ENCODE data around the gene KMT5B.

The KMT5B gene

GRCh38 chr11:68153742-68154141, 59.4 kb downstream of the KMT5B start:
- no peak for DNase-seq
- in situ Hi-C loops (cut with HindIII; ENCODE audit: low pct_ligation_motif_present, low pct_unique_long_range_greater_than_20kb, low sequenced_read_pairs), result no loop called here

GRCh38 chr11:68150037-68150436, 63.1 kb downstream of the KMT5B start:
- in situ Hi-C loops (cut with HindIII; ENCODE audit: low pct_ligation_motif_present, low pct_unique_long_range_greater_than_20kb, low sequenced_read_pairs), result no loop called here
- DNase-seq, result no peak

DNA sequence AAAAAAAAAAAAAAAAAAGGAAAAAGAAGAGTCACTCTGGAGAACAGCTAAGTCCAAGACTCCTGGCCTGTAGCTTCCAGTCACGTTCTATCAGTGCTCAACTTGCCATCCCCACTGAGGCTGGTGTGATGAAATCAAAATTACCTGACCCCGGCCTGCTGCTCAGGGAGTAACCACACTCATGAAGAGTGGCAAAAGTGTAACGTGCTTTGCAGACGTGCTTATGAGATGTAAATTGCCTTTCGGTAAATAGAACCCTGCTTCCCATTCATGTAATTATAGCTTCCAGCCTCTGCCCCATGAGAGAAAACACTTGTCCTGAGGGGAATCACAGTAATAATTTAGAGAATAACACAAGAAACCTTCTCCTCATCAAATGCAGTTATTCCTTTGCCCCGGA, 63.7 kb downstream of the KMT5B start:
- no peak for DNase-seq
- in situ Hi-C loops (cut with HindIII; ENCODE audit: low pct_ligation_motif_present, low pct_unique_long_range_greater_than_20kb, low sequenced_read_pairs), result no loop called here

- in situ Hi-C loops (cut with HindIII; ENCODE audit: low pct_ligation_motif_present, low pct_unique_long_range_greater_than_20kb, low sequenced_read_pairs), result no loop called here
- no peak for DNase-seq
These were observed 64.2 kb downstream of the KMT5B start for GRCh38 chr11:68148879-68149278.

DNA sequence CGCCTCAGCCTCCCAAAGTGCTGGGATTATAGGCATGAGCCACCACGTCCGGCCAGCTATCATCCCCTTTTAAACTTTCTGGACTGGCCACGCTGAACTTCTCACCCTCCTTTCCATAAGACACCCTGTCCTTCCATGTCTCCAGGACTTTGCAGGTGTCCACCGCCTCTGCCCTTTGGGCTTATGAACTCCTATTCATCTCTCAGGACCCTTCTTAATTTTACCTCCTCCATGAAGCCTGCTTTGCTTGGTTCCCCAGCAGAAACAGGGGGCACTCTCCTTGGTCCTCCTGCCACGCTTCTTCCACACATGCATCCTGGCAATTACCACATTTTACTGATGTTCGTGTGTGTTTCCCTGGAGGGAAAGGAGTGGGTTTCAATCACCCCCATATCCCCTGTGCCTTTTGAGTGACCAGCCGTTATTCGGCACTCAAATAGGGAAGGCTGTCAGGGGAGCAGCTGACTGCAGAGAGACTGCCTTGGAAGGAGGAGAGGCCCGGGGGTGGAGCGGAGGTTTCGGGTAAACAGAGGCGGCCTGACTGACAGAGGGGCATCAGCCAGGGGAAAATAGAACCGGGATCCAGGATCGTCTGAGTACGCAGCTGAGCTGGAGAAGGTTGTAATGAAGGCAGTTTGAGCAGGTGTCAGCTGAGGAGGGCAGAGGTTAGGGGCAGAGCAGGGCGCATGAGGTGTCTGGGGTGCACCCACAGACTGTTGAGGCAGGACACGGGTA, 64.9 kb downstream of the KMT5B start:
- DNase-seq, result no peak
- in situ Hi-C loops (cut with HindIII; ENCODE audit: low pct_ligation_motif_present, low pct_unique_long_range_greater_than_20kb, low sequenced_read_pairs), result no loop called here

DNA sequence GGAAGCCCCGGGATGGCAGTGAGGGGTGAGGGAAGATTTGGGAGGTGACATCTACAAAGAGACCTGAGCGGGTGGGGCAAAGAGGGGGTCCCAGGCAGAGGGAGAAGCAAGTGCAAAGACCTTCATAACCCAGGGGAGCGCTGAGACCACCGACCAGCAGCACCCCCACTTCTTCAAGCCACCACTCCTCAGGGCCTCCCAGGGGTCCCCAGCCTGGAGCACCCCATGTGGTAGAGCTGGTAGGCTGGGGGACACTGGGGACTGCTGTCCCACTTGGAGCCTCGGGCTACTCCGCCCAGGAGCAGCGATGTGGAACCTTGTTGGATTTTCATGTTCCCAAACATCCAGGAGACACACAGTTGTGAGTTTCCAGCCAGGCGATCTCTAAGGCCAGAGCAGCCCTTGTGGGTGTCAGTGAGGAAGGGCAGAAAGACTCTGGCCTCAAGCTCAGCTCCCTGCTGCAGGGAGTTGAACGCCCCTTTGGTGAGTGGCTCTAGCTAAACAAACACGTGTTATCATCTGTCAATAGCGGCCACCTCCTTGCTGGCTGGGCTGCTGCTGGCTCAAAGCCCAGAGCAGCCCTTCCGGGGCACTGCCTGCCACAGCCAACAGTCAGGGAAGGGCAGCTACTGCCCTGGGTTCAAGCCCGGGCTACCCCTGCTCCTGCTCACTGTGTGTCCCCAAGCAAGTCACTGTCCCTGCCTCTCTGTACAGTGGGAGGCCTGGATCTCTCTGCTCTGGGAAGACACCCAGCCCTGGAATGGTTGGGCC, 66.2 kb downstream of the KMT5B start:
- in situ Hi-C loops (cut with HindIII; ENCODE audit: low pct_ligation_motif_present, low pct_unique_long_range_greater_than_20kb, low sequenced_read_pairs), result no loop called here
- DNase-seq, result peak; percentile 20

GRCh38 chr11:68146010-68146540, 67.0 kb downstream of the KMT5B start:
- DNase-seq, result no peak
- in situ Hi-C loops (cut with HindIII; ENCODE audit: low pct_ligation_motif_present, low pct_unique_long_range_greater_than_20kb, low sequenced_read_pairs), result no loop called here

DNA sequence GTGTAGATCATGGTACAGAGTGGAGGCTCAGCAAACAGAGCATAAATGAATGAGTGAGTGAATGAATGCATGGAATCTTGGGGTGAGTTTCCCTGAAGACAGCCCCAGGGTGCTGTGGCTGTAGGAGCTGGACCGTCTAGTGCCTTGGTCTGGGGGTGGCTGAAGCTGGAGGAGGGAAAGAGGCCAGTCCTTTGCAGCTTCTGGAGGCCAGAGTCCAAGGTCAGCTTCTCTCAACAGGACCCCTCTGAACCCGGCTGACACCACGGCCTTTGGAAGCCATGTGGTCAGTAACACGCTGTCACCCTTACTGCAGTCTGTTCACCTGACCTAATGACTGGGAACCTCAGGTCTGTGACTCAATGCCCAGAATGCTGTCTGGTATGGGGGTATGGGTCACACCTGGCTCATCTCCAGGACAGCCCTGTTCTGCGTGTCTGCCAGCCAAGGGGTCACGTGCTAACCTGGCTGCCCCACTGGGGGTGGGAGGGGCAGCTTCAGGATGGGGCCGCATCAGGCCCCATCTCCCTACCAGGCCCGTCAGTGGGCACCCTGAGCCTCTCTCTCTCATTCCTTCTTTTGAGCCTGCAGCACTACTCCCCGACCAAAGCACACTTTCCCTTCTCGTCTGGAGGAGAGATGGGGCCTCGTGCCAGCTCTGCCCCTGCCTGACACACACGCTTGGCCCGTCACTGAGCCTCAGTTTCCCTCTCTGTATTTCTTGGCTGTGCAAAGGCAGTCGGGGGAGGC, 67.8 kb downstream of the KMT5B start:
- in situ Hi-C loops (cut with HindIII; ENCODE audit: low pct_ligation_motif_present, low pct_unique_long_range_greater_than_20kb, low sequenced_read_pairs), result no loop called here
- no peak for DNase-seq

- no peak for DNase-seq
- in situ Hi-C loops (cut with HindIII; ENCODE audit: low pct_ligation_motif_present, low pct_unique_long_range_greater_than_20kb, low sequenced_read_pairs), result no loop called here
These were observed 69.8 kb downstream of the KMT5B start for GRCh38 chr11:68143310-68143689.

DNA sequence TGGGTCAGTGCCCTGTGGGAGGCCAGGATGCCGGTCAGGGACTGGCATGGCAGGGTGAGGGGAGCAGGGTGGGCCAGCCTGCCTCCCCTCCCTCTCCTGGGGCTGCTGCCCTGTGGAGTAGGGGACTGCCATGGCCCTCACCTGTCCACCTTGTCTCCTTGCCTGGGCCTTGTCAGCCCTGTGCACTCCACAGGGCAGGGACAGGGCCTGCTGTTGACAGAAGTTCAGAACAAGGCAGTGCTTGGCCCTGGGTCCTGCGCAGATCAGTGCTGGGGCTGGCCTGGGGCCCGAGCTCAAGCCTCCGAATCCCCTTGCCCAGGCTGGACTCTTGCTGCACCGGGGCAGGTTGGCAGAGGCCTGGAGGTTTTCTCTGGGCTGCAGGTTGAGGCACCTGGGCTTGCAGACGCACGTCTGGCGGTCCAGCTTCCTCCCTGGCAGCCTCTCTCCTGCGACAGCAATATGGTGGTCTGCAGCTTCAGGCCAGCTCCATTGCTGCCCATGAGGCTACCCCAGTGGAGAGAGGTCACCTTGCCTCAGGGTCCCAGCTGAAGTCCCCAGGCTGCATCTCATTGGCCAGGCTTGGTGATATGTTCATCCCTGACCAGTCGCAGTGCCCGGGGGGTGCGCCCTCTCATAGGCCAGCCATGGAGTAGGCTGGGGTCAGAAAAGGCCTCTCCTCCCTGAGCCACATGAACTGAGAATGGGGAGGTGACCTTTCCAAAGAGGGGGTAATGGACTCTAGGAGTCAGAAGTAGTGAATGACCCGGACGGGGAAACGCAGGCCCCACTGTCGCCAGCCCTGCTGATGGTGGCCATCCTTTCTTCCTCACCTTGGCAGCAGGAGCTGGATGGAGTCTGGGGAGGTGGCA, 70.4 kb downstream of the KMT5B start:
- no peak for DNase-seq
- in situ Hi-C loops (cut with HindIII; ENCODE audit: low pct_ligation_motif_present, low pct_unique_long_range_greater_than_20kb, low sequenced_read_pairs), result no loop called here

GRCh38 chr11:68142028-68142412, 71.1 kb downstream of the KMT5B start:
- in situ Hi-C loops (cut with HindIII; ENCODE audit: low pct_ligation_motif_present, low pct_unique_long_range_greater_than_20kb, low sequenced_read_pairs), result no loop called here
- no peak for DNase-seq

GRCh38 chr11:68141246-68142027, 71.7 kb downstream of the KMT5B start:
- in situ Hi-C loops (cut with HindIII; ENCODE audit: low pct_ligation_motif_present, low pct_unique_long_range_greater_than_20kb, low sequenced_read_pairs), result no loop called here
- DNase-seq, result no peak

GRCh38 chr11:68140496-68141245, 72.4 kb downstream of the KMT5B start:
- no peak for DNase-seq
- in situ Hi-C loops (cut with HindIII; ENCODE audit: low pct_ligation_motif_present, low pct_unique_long_range_greater_than_20kb, low sequenced_read_pairs), result no loop called here

DNA sequence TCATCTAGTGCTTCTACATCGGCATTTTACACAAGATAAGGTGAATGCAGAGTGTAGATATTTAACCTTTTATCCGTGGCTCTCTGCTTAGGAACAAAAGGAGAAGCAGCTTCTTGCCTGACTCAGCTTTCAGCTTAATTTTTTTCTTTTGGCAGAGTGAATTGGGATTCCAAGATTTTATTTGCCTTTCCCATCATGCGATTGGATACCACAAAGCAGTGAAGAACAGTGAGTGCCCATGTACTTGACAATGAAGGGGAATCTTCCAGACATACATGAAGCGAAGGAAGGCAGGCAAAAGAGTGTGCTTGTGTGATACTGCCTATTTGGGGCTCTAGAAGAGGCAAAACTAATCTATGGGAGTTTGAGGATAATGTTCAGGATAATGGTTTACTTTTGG, 74.9 kb downstream of the KMT5B start:
- in situ Hi-C loops (cut with HindIII; ENCODE audit: low pct_ligation_motif_present, low pct_unique_long_range_greater_than_20kb, low sequenced_read_pairs), result no loop called here
- no peak for DNase-seq

GRCh38 chr11:68137833-68138232, 75.3 kb downstream of the KMT5B start:
- DNase-seq, result no peak
- in situ Hi-C loops (cut with HindIII; ENCODE audit: low pct_ligation_motif_present, low pct_unique_long_range_greater_than_20kb, low sequenced_read_pairs), result no loop called here

DNA sequence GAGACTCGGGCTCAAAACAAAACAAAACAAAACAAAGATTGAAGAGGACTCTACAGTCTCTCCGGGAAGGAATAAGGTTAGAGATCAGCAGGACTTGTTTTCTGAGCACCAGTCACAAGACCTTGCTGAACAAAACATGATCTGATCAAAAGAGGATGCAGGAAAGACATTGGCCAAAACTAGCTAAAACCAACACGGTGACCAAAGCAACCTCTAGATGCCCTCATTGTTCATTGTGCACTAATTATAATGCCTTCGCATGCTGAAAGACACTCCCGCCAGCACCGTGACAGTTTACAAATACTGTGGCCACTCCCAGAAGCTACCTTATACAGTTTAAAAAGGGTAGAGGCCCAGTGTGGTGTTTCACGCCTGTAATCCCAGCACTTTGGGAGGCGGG, 76.2 kb downstream of the KMT5B start:
- in situ Hi-C loops (cut with HindIII; ENCODE audit: low pct_ligation_motif_present, low pct_unique_long_range_greater_than_20kb, low sequenced_read_pairs), result no loop called here

GRCh38 chr11:68135161-68135560, 77.9 kb downstream of the KMT5B start:
- no peak for DNase-seq
- in situ Hi-C loops (cut with HindIII; ENCODE audit: low pct_ligation_motif_present, low pct_unique_long_range_greater_than_20kb, low sequenced_read_pairs), result no loop called here

More for the DNA sequence above, 76.2 kb downstream of the KMT5B start:
- DNase-seq, result no peak

All from ACHN (cell line).